ENCODE results near the gene MAGI2.
"Not testable (repeated sequence)": the region's sequence is repeated elsewhere in the genome, so short reads cannot be mapped to it uniquely, and the experiment has no call there.

MAGI2 gene

DNA sequence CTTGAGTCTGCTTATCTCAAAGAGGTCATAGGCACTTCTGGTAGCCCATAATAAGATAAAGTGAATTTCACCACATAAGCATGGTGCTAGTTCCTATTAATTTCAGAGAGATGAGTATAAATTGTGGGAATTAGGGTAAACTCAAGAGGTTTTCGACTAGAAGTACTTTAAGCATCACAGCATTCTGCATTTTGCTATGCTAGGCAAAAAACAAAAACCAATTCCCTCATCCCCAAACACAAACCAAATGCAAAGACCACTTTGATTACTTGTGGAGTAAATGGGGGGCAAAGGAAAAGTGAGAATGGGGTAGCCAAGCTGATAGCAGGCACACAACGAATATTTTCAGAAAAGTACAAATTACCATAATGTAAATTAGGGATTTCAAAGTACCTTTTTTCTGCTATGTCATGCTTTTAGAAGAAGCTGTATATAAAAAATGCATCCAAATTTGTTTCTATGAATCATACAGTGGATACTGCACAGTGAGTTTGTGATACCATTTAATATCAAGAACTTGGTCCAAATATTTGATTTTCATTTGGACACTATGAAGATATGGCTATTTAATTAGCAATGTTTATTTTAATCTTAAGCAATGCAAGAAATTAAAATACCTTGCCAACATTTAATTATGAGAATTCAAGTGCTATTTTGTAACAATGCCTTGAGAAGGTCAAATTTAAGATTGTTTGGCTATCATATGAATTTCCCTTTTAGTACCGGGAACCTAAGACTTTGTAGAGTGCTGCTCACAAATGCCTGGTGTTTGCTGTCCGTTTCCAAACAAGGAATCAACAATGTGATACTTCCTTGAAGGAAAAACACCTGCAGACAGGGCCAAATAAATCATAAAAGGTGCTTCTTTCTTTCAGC is 1199.4 kb downstream of the MAGI2 start:
- no peaks in the 10 kb centered on the region for H3K27me3 ChIP-seq (ENCODE audit: control insufficient read depth, low read length)
- no peaks in the 10 kb centered on the region for H3K79me2 ChIP-seq (ENCODE audit: control insufficient read depth, low read length)
- H3K9me3 ChIP-seq (ENCODE audit: control insufficient read depth, insufficient read depth, low read length): no peaks in the 10 kb centered on the region
- H3K27ac ChIP-seq (ENCODE audit: low read depth, low read length): no peak overlapping the region
- TF ChIP-seq EZH2phosphoT487 (IDR thresholded peaks at IDR 0.05; ENCODE audit: borderline replicate concordance, low read length): no peak
- TF ChIP-seq, protein P1, sequence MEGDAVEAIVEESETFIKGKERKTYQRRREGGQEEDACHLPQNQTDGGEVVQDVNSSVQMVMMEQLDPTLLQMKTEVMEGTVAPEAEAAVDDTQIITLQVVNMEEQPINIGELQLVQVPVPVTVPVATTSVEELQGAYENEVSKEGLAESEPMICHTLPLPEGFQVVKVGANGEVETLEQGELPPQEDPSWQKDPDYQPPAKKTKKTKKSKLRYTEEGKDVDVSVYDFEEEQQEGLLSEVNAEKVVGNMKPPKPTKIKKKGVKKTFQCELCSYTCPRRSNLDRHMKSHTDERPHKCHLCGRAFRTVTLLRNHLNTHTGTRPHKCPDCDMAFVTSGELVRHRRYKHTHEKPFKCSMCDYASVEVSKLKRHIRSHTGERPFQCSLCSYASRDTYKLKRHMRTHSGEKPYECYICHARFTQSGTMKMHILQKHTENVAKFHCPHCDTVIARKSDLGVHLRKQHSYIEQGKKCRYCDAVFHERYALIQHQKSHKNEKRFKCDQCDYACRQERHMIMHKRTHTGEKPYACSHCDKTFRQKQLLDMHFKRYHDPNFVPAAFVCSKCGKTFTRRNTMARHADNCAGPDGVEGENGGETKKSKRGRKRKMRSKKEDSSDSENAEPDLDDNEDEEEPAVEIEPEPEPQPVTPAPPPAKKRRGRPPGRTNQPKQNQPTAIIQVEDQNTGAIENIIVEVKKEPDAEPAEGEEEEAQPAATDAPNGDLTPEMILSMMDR (IDR thresholded peaks at IDR 0.05; ENCODE audit: low read depth, low read length, poor library complexity, severe bottlenecking): no peak
- H4K20me1 ChIP-seq (ENCODE audit: control insufficient read depth, insufficient read depth, low read depth, low read length): no peaks in the 10 kb centered on the region
- no peak overlapping the region for H3K4me3 ChIP-seq (ENCODE audit: low read length)
- no peaks in the 10 kb centered on the region for H3K36me3 ChIP-seq (ENCODE audit: control insufficient read depth, low read length)
- H3F3A ChIP-seq (ENCODE audit: control insufficient read depth, insufficient read depth): no peaks in the 10 kb centered on the region
- H3K4me2 ChIP-seq (ENCODE audit: low read length): no peak overlapping the region
- no peaks in the 10 kb centered on the region for H3K4me1 ChIP-seq (ENCODE audit: control insufficient read depth, low read length)
- H3K9me2 ChIP-seq (replicated peaks; ENCODE audit: control insufficient read depth, low read length): no peaks in the 10 kb centered on the region

DNA sequence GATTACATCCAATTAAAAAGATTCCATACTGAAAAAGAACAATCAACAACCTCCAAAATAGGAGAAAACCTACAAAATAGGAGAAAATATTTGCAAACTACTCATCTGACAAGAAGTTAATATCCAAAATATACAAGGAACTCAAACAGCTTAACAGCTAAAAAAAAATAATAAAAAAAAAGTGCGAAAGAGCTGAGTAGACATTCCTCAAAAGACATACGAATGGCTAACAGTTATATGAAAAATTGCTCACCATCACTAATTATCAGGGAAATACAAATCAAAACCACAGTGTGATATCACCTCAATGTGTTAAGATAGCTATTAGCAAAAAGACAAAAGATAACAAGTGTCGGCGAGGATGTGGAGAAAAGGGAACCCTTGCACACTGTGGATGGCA is 1204.6 kb downstream of the MAGI2 start:
- Histone ChIP-seq H3K79me2 (ENCODE audit: control insufficient read depth, low read length) (no peaks in the 10 kb centered on the region), H3K9me2 (replicated peaks; ENCODE audit: control insufficient read depth, low read length) (no peaks in the 10 kb centered on the region)

DNA sequence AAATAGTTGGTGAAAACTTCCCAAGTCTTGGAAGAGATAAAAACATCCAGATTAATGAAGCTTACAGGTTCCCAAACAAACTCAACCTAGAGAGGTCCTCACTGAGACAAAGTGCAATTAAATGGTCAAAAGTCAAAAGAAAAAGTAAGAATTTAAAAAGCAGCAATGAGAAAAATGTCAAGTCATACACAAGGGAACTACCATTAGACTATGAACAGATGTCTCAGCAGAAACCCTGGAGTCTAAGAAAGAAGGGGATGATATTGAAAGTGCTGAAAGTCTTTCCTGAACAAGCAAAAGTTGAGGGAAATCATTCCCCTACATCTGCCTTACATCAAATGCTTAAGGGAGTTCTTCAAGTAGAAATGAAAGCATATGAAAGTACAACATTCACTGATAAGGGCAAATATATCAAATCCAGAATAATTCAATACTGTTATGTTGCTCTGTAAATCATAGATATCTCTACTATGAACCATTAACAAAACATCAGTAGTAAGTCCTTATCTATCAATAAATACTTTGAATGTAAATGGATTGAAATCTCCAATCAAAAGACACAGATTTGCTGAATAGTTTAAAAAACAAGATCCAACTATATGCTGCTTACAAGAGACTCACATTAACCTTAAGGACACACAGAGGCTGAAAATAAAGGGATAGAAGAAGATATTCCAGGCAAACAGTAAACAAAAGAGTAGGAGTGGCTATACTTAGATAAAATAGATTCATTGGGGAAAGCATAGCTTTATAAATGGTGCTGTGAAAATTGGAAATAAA is 1205.4 kb downstream of the MAGI2 start:
- Histone ChIP-seq H4K20me1 (ENCODE audit: control insufficient read depth, insufficient read depth, low read depth, low read length) (no peaks in the 10 kb centered on the region), H3K9me2 (replicated peaks; ENCODE audit: control insufficient read depth, low read length) (no peaks in the 10 kb centered on the region), H3K36me3 (ENCODE audit: control insufficient read depth, low read length) (no peaks in the 10 kb centered on the region), H3K27me3 (ENCODE audit: control insufficient read depth, low read length) (no peaks in the 10 kb centered on the region), H3K79me2 (ENCODE audit: control insufficient read depth, low read length) (no peaks in the 10 kb centered on the region), H3F3A (ENCODE audit: control insufficient read depth, insufficient read depth) (no peaks in the 10 kb centered on the region), H3K4me1 (ENCODE audit: control insufficient read depth, low read length) (no peaks in the 10 kb centered on the region), H3K9me3 (ENCODE audit: control insufficient read depth, insufficient read depth, low read length) (no peaks in the 10 kb centered on the region), H3K4me3 (ENCODE audit: low read length) (no peak overlapping the region), H3K27ac (ENCODE audit: low read depth, low read length) (no peak overlapping the region), H3K4me2 (ENCODE audit: low read length) (no peak overlapping the region)
- TF ChIP-seq EZH2phosphoT487 (IDR thresholded peaks at IDR 0.05; ENCODE audit: borderline replicate concordance, low read length): no peak

More for the DNA sequence above, 1204.6 kb downstream of the MAGI2 start:
- Histone ChIP-seq H3K36me3 (ENCODE audit: control insufficient read depth, low read length) (no peaks in the 10 kb centered on the region), H3K9me3 (ENCODE audit: control insufficient read depth, insufficient read depth, low read length) (no peaks in the 10 kb centered on the region), H4K20me1 (ENCODE audit: control insufficient read depth, insufficient read depth, low read depth, low read length) (no peaks in the 10 kb centered on the region), H3F3A (ENCODE audit: control insufficient read depth, insufficient read depth) (no peaks in the 10 kb centered on the region), H3K4me2 (ENCODE audit: low read length) (no peak overlapping the region), H3K4me1 (ENCODE audit: control insufficient read depth, low read length) (no peaks in the 10 kb centered on the region), H3K27ac (ENCODE audit: low read depth, low read length) (no peak overlapping the region), H3K4me3 (ENCODE audit: low read length) (no peak overlapping the region), H3K27me3 (ENCODE audit: control insufficient read depth, low read length) (no peaks in the 10 kb centered on the region)
- no peak for TF ChIP-seq EZH2phosphoT487 (IDR thresholded peaks at IDR 0.05; ENCODE audit: borderline replicate concordance, low read length)
- TF ChIP-seq, protein P1 (IDR thresholded peaks at IDR 0.05; ENCODE audit: low read depth, low read length, poor library complexity, severe bottlenecking): no peak

DNA sequence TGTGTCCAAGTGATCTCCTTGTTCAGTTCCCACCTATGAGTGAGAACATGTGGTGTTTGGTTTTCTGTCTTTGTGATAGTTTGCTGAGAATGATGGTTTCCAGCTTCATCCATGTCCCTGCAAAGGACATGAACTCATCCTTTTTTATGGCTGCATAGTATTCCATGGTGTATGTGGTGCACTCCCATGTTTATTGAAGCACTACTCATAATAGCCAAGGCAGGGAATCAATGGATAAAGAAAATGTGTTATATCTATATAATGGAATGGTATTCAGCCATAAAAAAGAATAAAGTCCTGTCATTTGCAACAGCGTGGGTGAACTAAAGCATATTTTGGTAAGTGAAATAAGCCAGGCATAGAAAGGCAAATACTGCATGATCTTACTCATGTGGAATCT is 1213.3 kb downstream of the MAGI2 start:
- H3K4me2 ChIP-seq (ENCODE audit: low read length); H4K20me1 ChIP-seq (ENCODE audit: control insufficient read depth, insufficient read depth, low read depth, low read length): not testable (repeated sequence)

More for the DNA sequence above, 1213.3 kb downstream of the MAGI2 start:
- H3K9me2 ChIP-seq (replicated peaks; ENCODE audit: control insufficient read depth, low read length); H3K27ac ChIP-seq (ENCODE audit: low read depth, low read length); H3K9me3 ChIP-seq (ENCODE audit: control insufficient read depth, insufficient read depth, low read length); H3K79me2 ChIP-seq (ENCODE audit: control insufficient read depth, low read length); H3K27me3 ChIP-seq (ENCODE audit: control insufficient read depth, low read length); H3K4me1 ChIP-seq (ENCODE audit: control insufficient read depth, low read length); H3F3A ChIP-seq (ENCODE audit: control insufficient read depth, insufficient read depth); H3K4me3 ChIP-seq (ENCODE audit: low read length); H3K36me3 ChIP-seq (ENCODE audit: control insufficient read depth, low read length): not testable (repeated sequence)
